Eye (tissue), 1 donor: ENCODE measurements around the gene PDCD6IP.
"Not testable (repeated sequence)": the region's sequence is repeated elsewhere in the genome, so short reads cannot be mapped to it uniquely, and the experiment has no call there.

Experiments
- DNase-seq: peaks from one replicate; pipeline ENCODE4 v3.0.0-alpha.2; 2015

Gene PDCD6IP

GRCh38 chr3:33795856-33796536 is 2.4 kb upstream of the PDCD6IP start:
- no peak for DNase-seq

- DNase-seq: no peak
These were observed 365 bp upstream of the PDCD6IP start for GRCh38 chr3:33798113-33798417.

DNA sequence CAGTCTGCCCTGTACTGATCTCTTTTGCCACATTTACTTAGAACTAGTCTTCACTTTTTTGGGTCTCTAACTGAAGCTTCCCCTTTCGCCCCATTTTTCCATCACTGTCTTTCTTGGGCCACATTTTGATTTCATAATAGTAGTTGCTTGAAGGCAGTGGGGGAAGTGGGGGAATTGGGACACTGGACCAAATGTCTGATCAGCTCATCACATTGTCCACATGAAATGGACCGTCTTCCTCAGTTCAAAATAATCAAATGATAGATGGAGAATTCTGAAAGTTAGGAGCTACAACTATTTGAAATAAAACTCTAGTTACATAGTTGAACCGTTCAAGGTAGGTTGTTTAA is 747 bp downstream of the PDCD6IP start:
- DNase-seq: no peak

DNA sequence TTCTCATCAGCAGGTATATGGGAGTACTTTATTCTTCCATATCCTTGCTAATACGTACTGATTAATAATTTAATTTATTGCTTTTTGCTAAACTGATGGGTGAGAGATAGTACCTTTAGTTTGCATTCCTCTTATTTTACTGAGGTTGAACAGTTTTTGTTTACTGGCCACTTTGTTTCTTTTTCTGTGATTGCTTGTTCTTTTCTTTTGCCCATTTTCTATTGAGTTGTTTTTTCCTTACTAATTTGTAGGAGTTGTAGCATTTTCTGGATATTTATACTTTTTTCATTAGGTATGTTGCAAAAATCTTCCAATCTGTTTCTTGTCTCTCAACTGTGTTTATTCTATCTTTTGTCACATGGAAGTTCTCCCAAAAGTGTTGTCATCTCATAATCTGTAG is 4.8 kb downstream of the PDCD6IP start:
- no peak for DNase-seq

DNA sequence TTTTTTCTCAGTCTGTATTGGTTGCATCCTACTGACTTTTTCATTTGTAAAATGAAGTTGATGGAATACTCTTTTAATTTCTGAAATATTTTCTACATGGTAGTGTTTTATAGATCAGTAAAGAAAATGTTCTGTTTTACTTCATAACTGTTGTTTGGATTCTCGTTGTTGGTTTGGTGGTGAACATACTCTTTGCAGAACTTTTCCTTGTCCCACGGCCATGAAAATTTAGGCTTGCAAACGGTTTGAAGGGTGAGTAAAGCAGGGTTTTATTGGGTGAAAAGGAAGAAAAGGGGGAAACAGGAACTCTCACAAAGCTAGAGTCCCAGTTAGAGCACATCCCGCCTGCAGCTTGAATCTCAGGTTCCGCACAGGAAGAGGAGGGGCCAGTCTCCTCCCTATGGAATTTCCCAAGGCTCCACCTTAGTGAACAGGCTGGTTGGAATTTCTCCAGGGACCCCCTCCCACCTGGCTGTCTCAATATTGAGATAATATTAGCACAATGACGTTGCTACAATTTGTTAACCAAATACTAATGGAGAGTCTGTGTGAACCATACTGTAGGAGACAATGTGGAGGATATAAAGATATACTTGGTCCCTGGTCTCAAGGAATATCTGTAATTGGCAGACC is 5.6 kb downstream of the PDCD6IP start:
- no peak for DNase-seq

GRCh38 chr3:33807191-33807590 is 8.8 kb downstream of the PDCD6IP start:
- no peak for DNase-seq

DNA sequence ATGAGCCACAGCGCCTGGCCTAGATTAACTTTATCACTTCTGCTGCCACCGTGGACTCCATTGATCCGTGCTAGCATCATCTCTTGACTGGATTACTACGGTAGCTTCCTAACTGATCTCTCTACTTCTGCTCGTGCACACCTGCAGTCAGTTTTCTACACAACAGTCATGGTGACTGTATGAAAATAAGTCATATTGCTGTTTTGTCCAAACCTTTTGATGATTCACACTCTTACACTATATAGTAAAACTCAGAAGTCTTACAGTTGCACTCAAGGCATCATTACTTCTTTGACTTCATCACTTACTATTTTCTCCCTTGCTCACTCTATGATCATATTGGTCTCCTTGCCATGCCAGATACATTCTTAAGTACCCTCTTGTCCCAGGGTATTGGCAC is 10.1 kb downstream of the PDCD6IP start:
- DNase-seq: no peak

- DNase-seq: no peak
These were observed 12.1 kb downstream of the PDCD6IP start for GRCh38 chr3:33810545-33810944.

- DNase-seq: no peak
These were observed 23.6 kb downstream of the PDCD6IP start for GRCh38 chr3:33821989-33822388.

DNA sequence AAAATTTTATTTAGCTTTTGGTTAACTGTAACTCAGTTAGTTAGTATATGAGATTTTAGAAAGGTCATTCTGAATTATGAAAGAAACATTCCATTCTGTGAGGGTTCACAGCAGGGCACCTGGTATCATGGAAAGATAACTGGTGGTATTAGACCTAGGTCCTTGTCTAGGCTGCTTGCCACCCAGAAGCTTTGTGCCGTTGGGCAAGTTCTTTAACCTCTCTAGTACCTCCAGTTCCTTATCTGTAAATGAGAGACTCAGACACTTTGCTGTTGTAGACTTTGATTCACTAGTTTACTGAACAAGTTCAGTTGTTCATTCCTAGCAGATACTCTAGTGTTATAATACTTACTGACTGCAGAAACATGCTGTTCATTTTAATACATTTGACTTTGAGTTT is 25.4 kb downstream of the PDCD6IP start:
- no peak for DNase-seq

DNA sequence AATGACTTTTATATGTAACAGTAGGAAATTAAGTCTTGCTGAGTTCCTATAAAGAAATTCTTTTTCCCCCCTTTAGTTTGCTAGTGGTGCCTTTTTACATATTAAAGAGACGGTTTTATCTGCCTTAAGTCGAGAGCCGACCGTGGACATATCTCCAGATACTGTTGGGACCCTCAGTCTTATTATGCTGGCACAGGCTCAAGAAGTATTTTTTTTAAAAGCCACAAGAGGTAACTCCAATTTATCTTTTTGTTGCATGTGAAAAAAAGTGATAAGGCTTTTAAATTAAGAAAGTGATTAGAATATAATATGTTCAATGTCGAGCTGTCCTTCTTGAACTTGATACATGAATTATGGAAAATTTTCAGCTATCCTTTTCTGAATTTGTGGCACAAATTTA is 26.7 kb downstream of the PDCD6IP start:
- no peak for DNase-seq

DNA sequence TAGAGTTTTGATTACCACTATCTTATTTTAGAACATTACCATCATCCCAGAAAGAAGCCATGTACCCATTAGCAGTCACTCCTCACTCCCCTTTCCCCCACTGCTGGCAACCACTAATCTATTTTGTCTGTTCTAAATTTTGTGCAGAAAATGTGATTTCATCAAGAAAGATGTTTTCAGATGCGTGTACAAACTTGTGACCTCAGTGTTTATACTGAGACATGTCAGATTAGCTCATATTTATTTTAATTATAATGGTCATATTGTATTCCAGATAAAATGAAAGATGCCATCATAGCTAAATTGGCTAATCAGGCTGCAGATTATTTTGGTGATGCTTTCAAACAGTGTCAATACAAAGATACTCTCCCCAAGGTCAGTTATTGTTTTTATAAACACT is 27.8 kb downstream of the PDCD6IP start:
- no peak for DNase-seq

DNA sequence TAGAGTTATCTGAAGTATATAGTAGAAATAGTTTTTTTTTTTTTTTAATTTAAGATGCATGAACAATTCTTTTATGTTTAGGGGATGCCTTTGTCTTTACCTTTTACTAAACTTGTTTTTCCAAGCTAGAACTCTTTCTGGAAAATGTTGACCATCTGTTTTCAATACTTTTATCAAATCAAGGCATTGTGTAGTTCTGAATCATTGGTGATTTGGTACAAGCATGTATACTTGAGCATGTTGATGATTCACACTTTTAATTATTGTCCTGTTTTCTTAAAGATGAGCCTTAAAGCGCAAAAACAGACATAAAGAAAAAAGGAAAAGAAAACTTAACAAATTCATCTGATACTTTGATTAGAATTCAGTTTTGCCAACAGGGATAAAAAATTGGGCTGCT is 28.3 kb downstream of the PDCD6IP start:
- DNase-seq: no peak

- DNase-seq: no peak
These were observed 31.3 kb downstream of the PDCD6IP start for GRCh38 chr3:33829720-33830119.

GRCh38 chr3:33831053-33831452 is 32.6 kb downstream of the PDCD6IP start:
- DNase-seq: no peak

- no peak for DNase-seq
These were observed 35.1 kb downstream of the PDCD6IP start for GRCh38 chr3:33833408-33834095.

DNA sequence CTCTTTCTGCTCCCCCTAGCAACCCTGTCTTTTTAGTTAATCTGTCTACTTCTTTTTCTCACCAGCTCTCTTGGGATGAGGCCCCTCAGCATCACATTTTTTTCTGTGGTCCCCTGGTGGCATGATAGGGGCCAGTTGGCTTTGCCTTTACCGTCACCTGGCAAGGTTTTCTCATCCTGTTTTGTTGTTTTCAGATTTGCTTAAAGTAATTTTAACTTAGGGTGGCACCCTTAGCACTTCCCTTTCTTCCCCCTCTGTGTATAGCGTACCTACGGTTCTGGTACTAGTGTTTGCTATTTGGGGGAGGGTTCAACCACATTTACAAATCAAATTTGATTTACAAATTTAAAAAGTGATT is 35.6 kb downstream of the PDCD6IP start:
- DNase-seq: no peak

GRCh38 chr3:33837182-33837581 is 38.8 kb downstream of the PDCD6IP start:
- not testable (repeated sequence) for DNase-seq

GRCh38 chr3:33839283-33839682 is 40.9 kb downstream of the PDCD6IP start:
- DNase-seq: no peak

- no peak for DNase-seq
These were observed 41.7 kb downstream of the PDCD6IP start for GRCh38 chr3:33840179-33840578.

DNA sequence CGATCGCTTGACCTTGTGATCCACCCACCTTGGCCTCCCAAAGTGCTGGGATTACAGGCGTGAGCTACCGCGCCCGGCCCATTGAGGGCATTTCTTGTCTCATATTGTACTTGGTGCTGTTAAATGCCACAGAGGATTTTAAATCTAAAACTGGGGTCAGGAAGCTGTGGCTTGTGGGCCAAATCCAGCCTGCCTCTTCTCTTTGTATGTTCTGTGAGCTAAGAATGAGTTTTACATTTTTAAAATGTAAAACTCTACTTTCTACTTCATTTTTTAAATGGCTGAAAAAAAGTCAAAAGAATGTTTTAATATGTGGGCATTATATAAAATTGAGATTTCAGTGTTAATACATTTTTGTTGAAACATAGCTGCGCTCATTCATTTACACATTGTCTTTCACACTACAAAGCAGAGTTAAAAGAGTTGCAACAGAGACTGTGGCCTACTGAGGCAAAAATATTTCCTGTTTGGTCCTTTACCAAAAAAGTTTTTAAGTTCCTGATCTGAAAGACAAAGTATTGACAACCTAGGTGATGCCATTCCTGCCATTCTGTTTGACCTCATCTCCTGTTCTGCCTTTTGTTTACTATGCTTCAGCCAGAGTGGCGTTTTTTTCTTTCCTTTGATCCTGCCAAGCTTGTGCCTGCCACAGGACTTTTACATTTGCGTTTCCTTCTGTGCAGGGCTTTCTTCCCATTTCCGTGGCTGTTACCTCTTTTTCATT is 50.4 kb downstream of the PDCD6IP start:
- no peak for DNase-seq

GRCh38 chr3:33850599-33850998 is 52.2 kb downstream of the PDCD6IP start:
- DNase-seq: not testable (repeated sequence)

GRCh38 chr3:33855407-33855806 is 57.0 kb downstream of the PDCD6IP start:
- not testable (repeated sequence) for DNase-seq
